Right ventricle myocardium superior (tissue), 1 donor: ENCODE measurements around the gene HDAC7. TPM values are rescaled to one million over a fixed set of nuclear protein-coding genes. Genes with fewer than 3 reads are reported as not detected.

ENCODE experiments used
- ATAC-seq: fragments of 200-7000 bp; cut with Tn5 transposase; one replicate; pipeline ENCODE4 v1.9.1; 2020; ENCODE audit warnings: mild to moderate bottlenecking; ENCODE audit not compliant: poor library complexity
- DNase-seq: peaks from one replicate; pipeline ENCODE4 v3.0.0-alpha.2; 2020
- intact Hi-C: fragments of 100-400 bp; cut with DNase I; formaldehyde crosslinking; loops from one replicate; pipeline ENCODE4 v1.11.2; 2022
- total RNA-seq: library from RNA; stranded (reverse); fragmentation: NEBNext Ultra II Directional; extraction: Animal tissue kit (Norgen Biotek cat#: 25700); gene quantifications from one replicate; pipeline ENCODE4 v1.2.1, GENCODE V29; 2021
- donor health status: DM: no; HTN: yes; CAD: no; lungs with severe emphysema.

HDAC7 gene
- total RNA-seq, 1 donor from 2014 or later, result 35.9 TPM

GRCh38 chr12:47758834-47759690 lies 60.6 kb downstream of the HDAC7 start, which contains the start of gene RAPGEF3:
Gene RAPGEF3 (minus strand): TSS chr12:47758880. CDS start chr12:47758556, 324 bp downstream.
- intact Hi-C loops, result no loop called here
- peak; percentile 92 for DNase-seq
- ATAC-seq, result peak; percentile 91

DNA sequence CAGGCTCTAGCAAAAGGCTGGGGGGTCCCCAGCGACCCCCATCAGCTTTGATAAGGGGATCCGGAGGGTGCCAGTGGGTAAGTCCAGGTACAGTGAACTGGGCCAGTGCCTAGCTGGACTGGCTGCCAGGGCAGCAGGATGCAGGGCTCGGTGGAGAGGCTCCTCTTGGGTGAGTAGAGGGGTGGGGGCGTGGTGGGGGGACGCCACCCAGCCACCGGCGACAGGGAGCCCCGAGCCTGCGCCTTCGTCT lies 61.2 kb downstream of the HDAC7 start:
- ATAC-seq (no peak), DNase-seq (no peak)
- intact Hi-C loops, result no loop called here

DNA sequence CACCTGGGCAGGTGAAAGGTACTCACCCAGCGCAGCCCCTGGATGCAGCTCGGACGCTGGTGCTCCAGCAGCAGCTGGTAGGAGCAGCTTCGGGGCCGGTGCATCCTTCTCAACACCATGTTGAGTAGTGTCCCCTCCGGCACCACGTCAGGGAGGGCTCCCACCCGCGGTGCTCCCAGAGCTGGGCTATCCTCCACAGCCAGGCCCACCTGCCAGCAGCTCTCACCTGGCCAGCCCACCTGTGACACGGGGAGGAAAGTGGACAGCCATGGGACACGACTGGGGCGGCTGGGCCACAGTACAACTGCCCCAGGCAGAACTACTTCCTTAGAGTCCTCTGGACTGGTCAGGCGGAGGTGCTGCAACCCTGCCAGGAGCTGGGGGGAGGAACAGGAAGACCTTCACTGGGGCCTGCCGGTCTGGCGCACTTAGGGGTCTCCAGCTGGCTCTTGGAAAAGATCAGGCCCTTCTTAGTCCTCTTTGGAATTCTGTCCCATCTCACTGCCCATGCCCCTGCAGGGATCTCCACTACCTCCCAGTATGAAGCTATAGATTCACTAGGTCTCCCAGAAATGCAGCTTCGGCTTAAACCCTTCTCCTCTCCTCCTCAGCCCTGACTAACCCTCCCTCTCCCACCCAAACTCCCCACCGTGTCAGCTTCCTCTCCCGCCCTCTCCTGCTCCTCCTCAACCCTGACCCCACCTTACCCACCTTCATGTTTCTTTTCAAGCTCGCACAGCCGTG lies 61.7 kb downstream of the HDAC7 start:
- DNase-seq (peak; percentile 68), ATAC-seq (peak; percentile 1)
- intact Hi-C loops, result no loop called here

GRCh38 chr12:47757364-47757839 lies 62.3 kb downstream of the HDAC7 start:
- DNase-seq (no peak), ATAC-seq (no peak)
- intact Hi-C loops, result no loop called here

DNA sequence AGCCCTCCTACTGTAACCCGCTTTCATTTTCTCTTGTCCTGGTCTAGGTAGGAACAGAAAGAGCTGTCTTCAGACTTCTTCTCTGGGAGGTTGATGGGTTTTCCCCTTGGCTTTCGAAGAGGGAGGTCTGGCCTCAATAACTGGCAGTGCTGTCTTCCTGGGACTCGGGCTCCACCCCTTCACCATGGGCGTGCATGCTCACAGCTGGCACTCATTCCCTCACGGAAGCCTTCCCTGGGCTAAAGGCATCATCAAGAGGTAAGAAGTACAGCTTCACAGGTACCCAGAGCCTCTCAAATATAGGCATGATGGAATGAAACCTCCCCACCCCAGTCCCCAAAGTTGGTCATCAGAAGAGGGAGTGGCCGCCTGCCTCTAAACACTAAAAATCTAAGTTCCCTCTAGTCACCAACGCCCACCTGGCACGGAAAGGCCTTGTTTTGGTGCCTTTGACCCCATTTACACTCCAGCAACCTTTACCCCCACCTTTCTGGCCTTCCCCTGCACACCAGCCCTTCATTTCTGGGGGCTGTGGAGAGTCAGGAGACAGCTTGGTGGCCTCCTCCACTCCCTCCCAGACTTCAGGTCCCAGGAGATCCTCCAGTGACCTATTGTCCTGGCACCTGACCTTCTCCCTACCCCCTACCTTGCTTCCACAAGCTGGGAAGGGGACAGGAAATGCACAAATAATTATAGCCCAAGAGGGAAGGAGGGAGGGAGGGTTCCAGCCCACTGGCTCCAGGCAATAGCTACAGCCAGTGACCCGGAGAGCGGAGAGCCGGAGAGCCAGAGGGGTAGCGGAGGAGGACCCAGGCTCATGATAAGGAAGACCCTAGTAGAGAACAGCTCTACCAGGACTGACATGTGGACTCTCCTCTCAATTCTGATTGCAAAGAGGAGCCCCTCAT lies 63.8 kb downstream of the HDAC7 start:
- intact Hi-C loops, result no loop called here
- DNase-seq, result peak; percentile 44
- ATAC-seq, result no peak

DNA sequence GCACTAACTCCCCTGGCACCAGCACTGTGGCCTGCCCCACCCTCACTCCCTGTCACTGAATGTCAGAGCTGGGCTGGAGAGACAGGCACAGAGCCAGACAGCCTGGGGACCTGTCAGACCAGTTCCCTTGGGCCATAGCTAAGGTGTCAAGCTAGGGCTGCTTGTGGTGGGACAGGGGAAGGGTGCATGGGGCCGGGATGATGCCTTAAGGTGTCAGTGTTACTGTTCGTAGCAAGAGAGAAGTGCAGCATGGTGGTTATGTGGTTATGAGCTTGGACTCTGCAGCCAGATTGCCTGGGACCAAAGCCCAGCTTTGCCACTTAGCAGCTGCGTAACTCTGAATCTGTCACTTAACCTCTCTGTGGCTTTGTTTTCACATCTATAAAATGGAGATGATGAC lies 64.8 kb downstream of the HDAC7 start:
- DNase-seq (peak; percentile 27), ATAC-seq (peak; percentile 12)
- intact Hi-C loops, result no loop called here

DNA sequence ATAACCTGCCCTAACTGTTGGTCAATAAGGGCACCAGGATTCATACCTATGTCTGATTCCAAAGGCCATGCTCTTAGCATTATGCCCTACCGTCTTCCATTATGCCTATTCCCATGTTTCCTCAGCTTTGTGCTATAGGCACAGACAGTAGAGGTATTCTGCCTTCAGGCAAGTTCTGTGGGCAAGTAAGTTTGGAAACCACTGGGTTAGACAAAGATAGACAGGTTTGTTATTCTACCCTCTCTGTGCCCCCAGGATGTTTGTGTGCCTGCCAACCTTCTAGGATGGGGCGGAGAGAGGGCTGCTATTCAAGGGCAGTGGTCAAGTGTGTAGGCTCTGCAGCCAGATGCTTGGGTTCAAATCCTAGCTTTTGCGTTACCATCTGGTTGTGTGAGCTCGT lies 65.6 kb downstream of the HDAC7 start:
- DNase-seq, result no peak
- intact Hi-C loops, result no loop called here
- ATAC-seq, result no peak

DNA sequence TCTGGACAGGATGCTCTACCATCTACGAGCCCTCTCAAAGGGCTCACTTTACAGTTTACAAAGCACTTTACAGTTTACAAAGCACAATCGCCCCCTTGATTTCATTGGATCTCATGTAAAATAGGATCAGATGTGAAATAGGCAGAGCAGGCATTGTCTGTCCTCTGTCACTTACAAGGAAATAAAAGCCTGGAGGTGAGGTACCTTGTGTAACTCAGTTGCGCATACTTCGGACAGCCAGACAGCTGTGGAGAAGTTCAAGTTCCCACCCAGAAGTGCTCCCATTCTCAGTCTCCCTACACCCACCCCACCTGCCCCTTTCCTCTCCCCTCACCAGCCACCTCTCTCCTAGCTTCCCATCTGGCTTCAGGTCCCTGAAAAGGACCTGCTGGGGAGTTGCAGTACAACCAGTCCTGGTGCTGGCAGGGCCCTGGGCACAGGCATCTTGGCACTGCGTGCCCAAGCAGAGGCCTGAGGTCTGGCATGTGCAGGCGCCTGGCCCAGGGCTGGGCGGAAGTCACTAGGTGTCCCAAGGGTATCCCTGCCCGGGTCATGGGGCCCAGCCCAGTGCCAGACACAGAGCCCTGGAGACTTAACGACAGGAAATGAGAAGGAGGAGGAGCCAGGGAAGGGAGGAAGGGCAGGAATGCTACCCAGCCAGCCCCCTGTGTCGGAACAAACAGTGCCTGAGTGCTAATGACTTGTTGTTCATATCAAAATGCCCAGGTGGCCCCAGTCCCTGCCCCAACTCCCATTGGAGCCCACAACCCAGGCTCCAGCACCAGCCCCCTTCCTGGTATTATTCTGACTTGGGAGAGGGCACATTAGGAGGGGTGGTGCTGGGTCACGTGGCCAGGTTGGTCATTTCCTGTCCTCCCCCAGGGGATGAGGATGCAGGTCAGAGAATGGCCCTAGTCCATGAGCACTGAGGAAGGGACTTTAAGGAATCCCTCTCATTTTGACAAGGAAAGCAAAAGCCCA lies 66.4 kb downstream of the HDAC7 start:
- DNase-seq, result peak; percentile 94
- peak; percentile 91 for ATAC-seq
- intact Hi-C loops, result no loop called here

- DNase-seq (no peak), ATAC-seq (no peak)
- intact Hi-C loops, result no loop called here
Observed at GRCh38 chr12:47752552-47752951, 67.2 kb downstream of the HDAC7 start.

- intact Hi-C loops, result no loop called here
- ATAC-seq (no peak), DNase-seq (no peak)
Observed at GRCh38 chr12:47752121-47752520, 67.6 kb downstream of the HDAC7 start.

- ATAC-seq (no peak), DNase-seq (no peak)
- intact Hi-C loops, result no loop called here
Observed at GRCh38 chr12:47751561-47751960, 68.1 kb downstream of the HDAC7 start.

DNA sequence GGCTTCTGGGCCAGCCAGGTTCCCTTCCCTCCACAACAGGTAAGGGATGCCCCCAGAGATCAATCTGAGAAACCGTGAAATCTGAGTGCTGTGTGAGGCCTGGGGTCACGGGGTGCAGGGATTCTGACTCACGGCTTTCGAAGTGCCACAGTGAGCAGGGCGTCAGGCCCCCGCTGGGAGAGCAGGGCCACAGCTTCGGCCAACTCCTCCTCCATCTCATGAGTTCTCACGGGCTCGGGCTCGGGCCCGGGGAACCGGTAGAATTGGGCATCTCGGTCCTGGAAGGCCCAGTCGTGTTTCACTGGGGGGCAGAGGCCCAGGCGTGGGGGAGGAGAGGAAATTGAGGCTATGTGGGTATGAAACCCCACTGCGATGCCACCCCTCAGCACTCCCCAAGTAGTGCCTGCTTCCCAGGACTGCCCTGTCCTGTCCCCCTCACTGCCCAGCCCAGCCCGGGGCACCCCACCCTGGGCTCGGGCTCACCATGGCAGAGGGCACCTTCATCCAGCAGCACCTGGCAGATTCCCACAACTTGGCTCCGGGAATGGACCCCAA lies 68.7 kb downstream of the HDAC7 start:
- ATAC-seq, result no peak
- intact Hi-C loops, result no loop called here
- DNase-seq, result no peak

GRCh38 chr12:47750229-47750798 lies 69.4 kb downstream of the HDAC7 start:
- intact Hi-C loops, result no loop called here

DNA sequence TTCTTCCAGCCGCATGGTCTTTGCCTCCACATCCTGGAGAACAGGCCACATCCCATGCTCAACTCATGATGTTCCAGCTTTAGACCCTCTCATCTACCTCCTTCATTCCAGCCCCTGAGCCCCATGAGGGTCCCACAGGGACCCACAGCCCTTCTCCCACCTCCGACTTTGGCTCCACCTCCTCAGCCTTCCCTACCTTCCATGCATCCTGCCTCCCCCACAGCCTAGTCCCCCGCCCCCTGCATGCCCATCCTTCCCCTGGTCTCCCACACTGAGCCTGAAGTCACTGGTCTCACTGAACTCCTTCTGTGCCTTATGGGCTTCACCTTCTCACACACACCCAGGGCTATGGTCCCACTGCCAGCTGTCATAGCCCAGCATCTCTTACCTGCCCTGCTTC lies 70.8 kb downstream of the HDAC7 start:
- ATAC-seq (no peak), DNase-seq (no peak)
- intact Hi-C loops, result no loop called here

More at GRCh38 chr12:47750229-47750798, 69.4 kb downstream of the HDAC7 start:
- DNase-seq (no peak), ATAC-seq (no peak)

- intact Hi-C loops, result no loop called here
- DNase-seq (no peak), ATAC-seq (no peak)
Observed at GRCh38 chr12:47748507-47748828, 71.2 kb downstream of the HDAC7 start.

GRCh38 chr12:47747596-47748506 lies 71.9 kb downstream of the HDAC7 start:
- DNase-seq (no peak), ATAC-seq (no peak)
- intact Hi-C loops, result no loop called here

GRCh38 chr12:47747126-47747525 lies 72.6 kb downstream of the HDAC7 start:
- no peak for ATAC-seq
- intact Hi-C loops, result no loop called here
- no peak for DNase-seq
